WTC11 (cell line): ENCODE results near the gene PTPRT. TPM values are rescaled to one million over a fixed set of nuclear protein-coding genes. Genes with fewer than 3 reads are reported as not detected.

ENCODE experiments used
- ATAC-seq: fragments of 200-7000 bp; cut with Tn5 transposase; 2 replicates; pipeline ENCODE4 v1.10.0; 2021; ENCODE audit warnings: mild to moderate bottlenecking, moderate library complexity
- CTCF ChIA-PET: fragments of 300-600 bp; sonication (Branson Sonifier 250); formaldehyde crosslinking; loops from one replicate; lab custom pipeline; 2021; ENCODE audit warnings: antibody characterized with exemption; lab: Charles Lee
- POLR2A ChIA-PET: fragments of 350-600 bp; sonication (Branson Sonifier 250); formaldehyde crosslinking; loops from one replicate; lab custom pipeline; 2021; ENCODE audit warnings: antibody characterized with exemption; lab: Charles Lee
- DNase-seq: peaks from one replicate; pipeline ENCODE4 v3.0.0; 2021; ENCODE audit warnings: low spot score
- H3K27ac Mint-ChIP-seq: 2 replicates; pipeline ENCODE4 v1.8.0; 2021; ENCODE audit warnings: mixed read lengths
- H3K27me3 Mint-ChIP-seq: 2 replicates; pipeline ENCODE4 v1.8.0; 2021; ENCODE audit warnings: low read depth, mild to moderate bottlenecking, moderate library complexity, mixed read lengths
- H3K36me3 Mint-ChIP-seq: 2 replicates; pipeline ENCODE4 v1.8.0; 2021; ENCODE audit warnings: mixed read lengths
- H3K4me1 Mint-ChIP-seq: 2 replicates; pipeline ENCODE4 v1.8.0; 2022; ENCODE audit warnings: mixed read lengths
- H3K4me3 Mint-ChIP-seq: 2 replicates; pipeline ENCODE4 v1.8.0; 2021; ENCODE audit warnings: mild to moderate bottlenecking, moderate library complexity, mixed read lengths
- H3K9me3 Mint-ChIP-seq: 2 replicates; pipeline ENCODE4 v1.8.0; 2021; ENCODE audit warnings: mixed read lengths
- CREB1 ChIP-seq: sonication (generic); formaldehyde crosslinking; IDR thresholded peaks from 2 replicates; pipeline ENCODE4 v1.8.0; 2023; ENCODE audit warnings: mild to moderate bottlenecking, missing genetic modification reagents
- CREM ChIP-seq: sonication (generic); formaldehyde crosslinking; IDR thresholded peaks from 2 replicates; pipeline ENCODE4 v1.8.1; 2022; ENCODE audit warnings: mild to moderate bottlenecking, missing genetic modification reagents, moderate library complexity
- FOXK1 ChIP-seq: sonication (generic); formaldehyde crosslinking; IDR thresholded peaks from 2 replicates; pipeline ENCODE4 v1.8.0; 2022; ENCODE audit warnings: mild to moderate bottlenecking, moderate library complexity, missing genetic modification reagents
- GABPB1 ChIP-seq: sonication (generic); formaldehyde crosslinking; IDR thresholded peaks from 2 replicates; pipeline ENCODE4 v1.8.1; 2023; ENCODE audit warnings: mild to moderate bottlenecking, missing genetic modification reagents
- HMGA2 ChIP-seq: fragments of 250-450 bp; sonication (Bioruptor Pico); IDR thresholded peaks from 2 replicates; pipeline ENCODE4 v1.4.0; 2021; ENCODE audit warnings: mild to moderate bottlenecking, moderate library complexity
- IRF2 ChIP-seq: sonication (generic); formaldehyde crosslinking; IDR thresholded peaks from 2 replicates; pipeline ENCODE4 v1.8.0; 2022; ENCODE audit warnings: low read depth, missing genetic modification reagents, borderline replicate concordance
- MXD4 ChIP-seq: fragments of 250-450 bp; sonication (Bioruptor Pico); IDR thresholded peaks from 2 replicates; pipeline ENCODE4 v1.8.0; 2021; ENCODE audit warnings: mild to moderate bottlenecking, moderate library complexity, borderline replicate concordance
- MYBL2 ChIP-seq: sonication (generic); formaldehyde crosslinking; IDR thresholded peaks from 2 replicates; pipeline ENCODE4 v1.8.1; 2023; ENCODE audit warnings: mild to moderate bottlenecking, moderate library complexity, missing genetic modification reagents
- NR1H2 ChIP-seq: sonication (generic); formaldehyde crosslinking; IDR thresholded peaks from 2 replicates; pipeline ENCODE4 v1.9.0; 2021; ENCODE audit warnings: mild to moderate bottlenecking, moderate library complexity, missing genetic modification reagents
- PRRX2 ChIP-seq: fragments of 250-450 bp; sonication (Bioruptor Pico); IDR thresholded peaks from 2 replicates; pipeline ENCODE4 v1.8.0; 2021; ENCODE audit warnings: mild to moderate bottlenecking
- RELA ChIP-seq: sonication (generic); formaldehyde crosslinking; IDR thresholded peaks from 2 replicates; pipeline ENCODE4 v1.8.1; 2022; ENCODE audit warnings: missing genetic modification reagents, mild to moderate bottlenecking, borderline replicate concordance
- SMAD4 ChIP-seq: sonication (generic); formaldehyde crosslinking; IDR thresholded peaks from 2 replicates; pipeline ENCODE4 v1.8.0; 2022; ENCODE audit warnings: mild to moderate bottlenecking, missing genetic modification reagents
- SP1 ChIP-seq: sonication (generic); formaldehyde crosslinking; conservative IDR thresholded peaks from 2 replicates; pipeline ENCODE4 v1.8.1; 2022; ENCODE audit warnings: missing genetic modification reagents
- TP53 ChIP-seq: sonication (generic); formaldehyde crosslinking; IDR thresholded peaks from 2 replicates; pipeline ENCODE4 v1.8.1; 2023; ENCODE audit warnings: mild to moderate bottlenecking, missing genetic modification reagents
- ZNF232 ChIP-seq: sonication (generic); formaldehyde crosslinking; IDR thresholded peaks from 2 replicates; pipeline ENCODE4 v1.8.0; 2022; ENCODE audit warnings: mild to moderate bottlenecking, missing genetic modification reagents
- ZNF416 ChIP-seq: fragments of 250-450 bp; sonication (Bioruptor Pico); IDR thresholded peaks from 2 replicates; pipeline ENCODE4 v1.9.0; 2021; ENCODE audit warnings: mild to moderate bottlenecking, inconsistent platforms
- ZNF423 ChIP-seq: fragments of 250-450 bp; sonication (Bioruptor Pico); IDR thresholded peaks from 2 replicates; pipeline ENCODE4 v2.1.2; 2022; ENCODE audit warnings: mild to moderate bottlenecking, moderate library complexity
- ZNF671 ChIP-seq: fragments of 250-450 bp; sonication (Bioruptor Pico); IDR thresholded peaks from 2 replicates; pipeline ENCODE4 v1.8.0; 2021; ENCODE audit warnings: mild to moderate bottlenecking
- total RNA-seq: library from RNA; stranded (reverse); gene quantifications from 3 replicates; pipeline ENCODE4 v1.2.3, GENCODE V29; 2021
- TF ChIP-seq, protein P1 (sequence below): sonication (generic); formaldehyde crosslinking; IDR thresholded peaks from 2 replicates; pipeline ENCODE4 v1.8.0; 2022; ENCODE audit warnings: mild to moderate bottlenecking, missing genetic modification reagents
- TF ChIP-seq, protein P2 (sequence below): sonication (generic); formaldehyde crosslinking; IDR thresholded peaks from 2 replicates; pipeline ENCODE4 v1.8.0; 2023; ENCODE audit warnings: mild to moderate bottlenecking, missing genetic modification reagents
- TF ChIP-seq, protein P3 (sequence below): sonication (generic); formaldehyde crosslinking; IDR thresholded peaks from 2 replicates; pipeline ENCODE4 v1.8.0; 2022; ENCODE audit warnings: mild to moderate bottlenecking, missing genetic modification reagents
- TF ChIP-seq, protein P4 (sequence below): sonication (generic); formaldehyde crosslinking; IDR thresholded peaks from 2 replicates; pipeline ENCODE4 v1.8.1; 2023; ENCODE audit warnings: mild to moderate bottlenecking, missing genetic modification reagents

PTPRT gene
- total RNA-seq, 1 experiment from 2014 or later, result 1.1 TPM

DNA sequence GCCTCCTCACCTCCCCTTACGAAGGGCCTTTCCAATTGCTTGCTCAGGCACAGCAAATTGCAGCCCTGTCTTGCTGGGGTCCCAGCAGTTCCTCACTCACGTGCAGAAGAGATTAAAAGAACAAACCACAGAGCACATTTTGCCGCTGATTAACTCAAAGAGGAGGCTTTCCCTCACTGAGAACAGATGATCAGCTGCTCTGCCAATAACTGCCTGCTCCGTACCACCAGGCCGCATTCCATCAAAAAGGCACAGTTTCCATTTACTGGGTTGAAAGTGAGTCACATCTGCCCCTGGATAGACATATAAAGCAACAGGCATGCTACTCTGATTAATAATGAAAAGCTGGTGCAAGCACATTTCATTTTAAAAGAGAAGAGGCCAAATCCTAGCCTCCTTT is 446.8 kb downstream of the PTPRT start:
- CTCF ChIA-PET, result interaction anchor here (1.5 kb wide), 1 partner anchor 212 kb away, joined by 3 read pairs; no protein-coding TSS in a partner anchor
- peaks cover 8% of the 10 kb centered on the region for H3K9me3 Mint-ChIP-seq
- POLR2A ChIA-PET, result no interaction called here

DNA sequence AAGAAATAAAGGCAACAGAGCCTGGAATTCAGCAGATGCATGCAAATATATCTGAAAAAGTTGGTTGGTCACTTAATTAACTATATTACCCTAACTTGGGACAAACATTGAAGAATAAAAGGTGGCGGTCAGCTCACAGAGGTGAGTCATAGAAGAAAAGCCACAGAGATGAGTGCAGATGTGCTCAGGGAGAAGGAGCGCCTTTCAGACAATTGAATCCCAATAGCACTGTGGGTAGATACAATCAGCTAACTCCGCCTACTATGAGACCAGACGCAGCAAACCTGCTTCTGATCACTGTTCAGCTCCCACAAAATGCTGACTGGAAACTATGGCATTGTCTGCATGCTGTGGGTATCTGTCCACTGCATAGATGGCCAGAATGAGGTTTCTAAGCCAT is 447.8 kb downstream of the PTPRT start:
- H3K4me1 Mint-ChIP-seq, result peaks cover 2% of the 10 kb centered on the region
- no peaks in the 10 kb centered on the region for H3K36me3 Mint-ChIP-seq
- ATAC-seq, result no peak
- no peak overlapping the region for H3K27ac Mint-ChIP-seq
- no peak overlapping the region for H3K4me3 Mint-ChIP-seq
- H3K9me3 Mint-ChIP-seq, result peaks cover 10% of the 10 kb centered on the region
- H3K27me3 Mint-ChIP-seq, result 0 out of 2 replicates have a peak, but pooled peaks cover 3% of the 10 kb centered on the region
- TF ChIP-seq ZNF416 (no peak), FOXK1 (CRISPR knock-in tag) (no peak), SP1 (CRISPR knock-in tag) (no peak)
- TF ChIP-seq, all 79 proteins: peak for 0
- CTCF ChIA-PET, result no interaction called here
- POLR2A ChIA-PET, result no interaction called here
- no peak for DNase-seq

More for the DNA sequence above, 446.8 kb downstream of the PTPRT start:
- ATAC-seq (no peak), DNase-seq (no peak)
- H3K27me3 Mint-ChIP-seq, result 0 out of 2 replicates have a peak, but pooled peaks cover 3% of the 10 kb centered on the region
- H3K36me3 Mint-ChIP-seq, result no peaks in the 10 kb centered on the region
- H3K4me3 Mint-ChIP-seq, result no peak overlapping the region
- TF ChIP-seq ZNF423 (CRISPR knock-in tag) (no peak), ZNF671 (CRISPR knock-in tag) (no peak), PRRX2 (CRISPR knock-in tag) (no peak), MYBL2 (CRISPR knock-in tag) (no peak), RELA (no peak), CREB1 (no peak), NR1H2 (CRISPR knock-in tag) (no peak), ZNF232 (CRISPR knock-in tag) (no peak), GABPB1 (CRISPR knock-in tag) (no peak), CREM (CRISPR knock-in tag) (no peak), IRF2 (CRISPR knock-in tag) (no peak), TP53 (CRISPR knock-in tag) (no peak), SP1 (CRISPR knock-in tag) (no peak), SMAD4 (no peak), HMGA2 (no peak), MXD4 (CRISPR knock-in tag) (no peak)
- TF ChIP-seq, protein P1, sequence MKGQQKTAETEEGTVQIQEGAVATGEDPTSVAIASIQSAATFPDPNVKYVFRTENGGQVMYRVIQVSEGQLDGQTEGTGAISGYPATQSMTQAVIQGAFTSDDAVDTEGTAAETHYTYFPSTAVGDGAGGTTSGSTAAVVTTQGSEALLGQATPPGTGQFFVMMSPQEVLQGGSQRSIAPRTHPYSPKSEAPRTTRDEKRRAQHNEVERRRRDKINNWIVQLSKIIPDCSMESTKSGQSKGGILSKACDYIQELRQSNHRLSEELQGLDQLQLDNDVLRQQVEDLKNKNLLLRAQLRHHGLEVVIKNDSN (CRISPR knock-in tag), result no peak
- TF ChIP-seq, protein P2, sequence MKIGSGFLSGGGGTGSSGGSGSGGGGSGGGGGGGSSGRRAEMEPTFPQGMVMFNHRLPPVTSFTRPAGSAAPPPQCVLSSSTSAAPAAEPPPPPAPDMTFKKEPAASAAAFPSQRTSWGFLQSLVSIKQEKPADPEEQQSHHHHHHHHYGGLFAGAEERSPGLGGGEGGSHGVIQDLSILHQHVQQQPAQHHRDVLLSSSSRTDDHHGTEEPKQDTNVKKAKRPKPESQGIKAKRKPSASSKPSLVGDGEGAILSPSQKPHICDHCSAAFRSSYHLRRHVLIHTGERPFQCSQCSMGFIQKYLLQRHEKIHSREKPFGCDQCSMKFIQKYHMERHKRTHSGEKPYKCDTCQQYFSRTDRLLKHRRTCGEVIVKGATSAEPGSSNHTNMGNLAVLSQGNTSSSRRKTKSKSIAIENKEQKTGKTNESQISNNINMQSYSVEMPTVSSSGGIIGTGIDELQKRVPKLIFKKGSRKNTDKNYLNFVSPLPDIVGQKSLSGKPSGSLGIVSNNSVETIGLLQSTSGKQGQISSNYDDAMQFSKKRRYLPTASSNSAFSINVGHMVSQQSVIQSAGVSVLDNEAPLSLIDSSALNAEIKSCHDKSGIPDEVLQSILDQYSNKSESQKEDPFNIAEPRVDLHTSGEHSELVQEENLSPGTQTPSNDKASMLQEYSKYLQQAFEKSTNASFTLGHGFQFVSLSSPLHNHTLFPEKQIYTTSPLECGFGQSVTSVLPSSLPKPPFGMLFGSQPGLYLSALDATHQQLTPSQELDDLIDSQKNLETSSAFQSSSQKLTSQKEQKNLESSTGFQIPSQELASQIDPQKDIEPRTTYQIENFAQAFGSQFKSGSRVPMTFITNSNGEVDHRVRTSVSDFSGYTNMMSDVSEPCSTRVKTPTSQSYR (CRISPR knock-in tag), result no peak
- TF ChIP-seq, protein P3, sequence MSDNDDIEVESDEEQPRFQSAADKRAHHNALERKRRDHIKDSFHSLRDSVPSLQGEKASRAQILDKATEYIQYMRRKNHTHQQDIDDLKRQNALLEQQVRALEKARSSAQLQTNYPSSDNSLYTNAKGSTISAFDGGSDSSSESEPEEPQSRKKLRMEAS (CRISPR knock-in tag), result no peak
- TF ChIP-seq, protein P4, sequence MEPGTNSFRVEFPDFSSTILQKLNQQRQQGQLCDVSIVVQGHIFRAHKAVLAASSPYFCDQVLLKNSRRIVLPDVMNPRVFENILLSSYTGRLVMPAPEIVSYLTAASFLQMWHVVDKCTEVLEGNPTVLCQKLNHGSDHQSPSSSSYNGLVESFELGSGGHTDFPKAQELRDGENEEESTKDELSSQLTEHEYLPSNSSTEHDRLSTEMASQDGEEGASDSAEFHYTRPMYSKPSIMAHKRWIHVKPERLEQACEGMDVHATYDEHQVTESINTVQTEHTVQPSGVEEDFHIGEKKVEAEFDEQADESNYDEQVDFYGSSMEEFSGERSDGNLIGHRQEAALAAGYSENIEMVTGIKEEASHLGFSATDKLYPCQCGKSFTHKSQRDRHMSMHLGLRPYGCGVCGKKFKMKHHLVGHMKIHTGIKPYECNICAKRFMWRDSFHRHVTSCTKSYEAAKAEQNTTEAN, result no peak
- no peak overlapping the region for H3K27ac Mint-ChIP-seq
- H3K4me1 Mint-ChIP-seq, result peaks cover 9% of the 10 kb centered on the region
